DOHH2 (cell line): ENCODE results near the gene DNAJC19.

Source experiments
- EZH2phosphoT487 ChIP-seq: fragments of 200-600 bp; sonication (generic); IDR thresholded peaks from 2 replicates; pipeline ENCODE4 v1.6.1; 2017; ENCODE audit warnings: borderline replicate concordance, mild to moderate bottlenecking, antibody characterized with exemption, low read length, moderate library complexity, mixed read lengths
- TF ChIP-seq, protein P1 (sequence below): fragments of 200-600 bp; sonication (generic); IDR thresholded peaks from one replicate; pipeline ENCODE4 v1.5.1; 2014; ENCODE audit warnings: antibody characterized with exemption, mild to moderate bottlenecking, low read depth, low read length; ENCODE audit not compliant: poor library complexity, severe bottlenecking

DNA sequence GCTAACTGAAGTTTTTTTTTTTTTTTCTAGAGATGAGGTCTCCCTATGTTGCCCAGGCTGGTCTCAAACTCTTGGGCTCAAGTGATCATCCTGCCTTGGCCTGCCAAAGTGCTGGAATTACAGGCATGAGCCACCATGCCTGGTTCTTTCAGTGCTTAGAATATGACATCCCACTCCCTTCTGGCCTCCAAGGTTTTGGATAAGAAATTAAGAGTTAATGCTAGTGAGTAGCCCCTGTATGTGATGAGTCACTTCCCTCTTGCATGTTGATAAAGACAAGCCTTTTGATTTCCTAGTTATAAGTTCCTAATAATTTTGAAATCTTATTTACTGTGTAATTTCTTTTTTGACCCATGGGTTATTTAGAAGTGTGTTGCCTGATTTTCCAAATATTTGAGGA is 35.7 kb upstream of the DNAJC19 start:
- TF ChIP-seq, protein P1, sequence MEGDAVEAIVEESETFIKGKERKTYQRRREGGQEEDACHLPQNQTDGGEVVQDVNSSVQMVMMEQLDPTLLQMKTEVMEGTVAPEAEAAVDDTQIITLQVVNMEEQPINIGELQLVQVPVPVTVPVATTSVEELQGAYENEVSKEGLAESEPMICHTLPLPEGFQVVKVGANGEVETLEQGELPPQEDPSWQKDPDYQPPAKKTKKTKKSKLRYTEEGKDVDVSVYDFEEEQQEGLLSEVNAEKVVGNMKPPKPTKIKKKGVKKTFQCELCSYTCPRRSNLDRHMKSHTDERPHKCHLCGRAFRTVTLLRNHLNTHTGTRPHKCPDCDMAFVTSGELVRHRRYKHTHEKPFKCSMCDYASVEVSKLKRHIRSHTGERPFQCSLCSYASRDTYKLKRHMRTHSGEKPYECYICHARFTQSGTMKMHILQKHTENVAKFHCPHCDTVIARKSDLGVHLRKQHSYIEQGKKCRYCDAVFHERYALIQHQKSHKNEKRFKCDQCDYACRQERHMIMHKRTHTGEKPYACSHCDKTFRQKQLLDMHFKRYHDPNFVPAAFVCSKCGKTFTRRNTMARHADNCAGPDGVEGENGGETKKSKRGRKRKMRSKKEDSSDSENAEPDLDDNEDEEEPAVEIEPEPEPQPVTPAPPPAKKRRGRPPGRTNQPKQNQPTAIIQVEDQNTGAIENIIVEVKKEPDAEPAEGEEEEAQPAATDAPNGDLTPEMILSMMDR: no peak
- no peak for TF ChIP-seq EZH2phosphoT487
